Activated CD4-positive, CD25-positive, alpha-beta regulatory T cell treated with anti-CD3 and anti-CD28 coated beads, Interleukin-2, amount 50 U/mL, for 72 hours (primary cell): ENCODE results near the gene TTC3.

Source experiments
- DNase-seq: peaks from one replicate; pipeline ENCODE4 v3.0.0; 2021

TTC3 gene

GRCh38 chr21:37063433-37063832, 9.6 kb upstream of the TTC3 start:
- no peak for DNase-seq

- DNase-seq, result no peak
Measured at GRCh38 chr21:37064841-37065240, 8.2 kb upstream of the TTC3 start.

GRCh38 chr21:37065561-37066177, 7.4 kb upstream of the TTC3 start:
- DNase-seq, result no peak

- no peak for DNase-seq
Measured at GRCh38 chr21:37071561-37072273, 1.3 kb upstream of the TTC3 start.

- peak; percentile 79 for DNase-seq
Measured at GRCh38 chr21:37072274-37072987, 623 bp upstream of the TTC3 start.

- peak; percentile 67 for DNase-seq
Measured at GRCh38 chr21:37073417-37074196, 553 bp downstream of the TTC3 start.

- no peak for DNase-seq
Measured at GRCh38 chr21:37074197-37074510, 1.1 kb downstream of the TTC3 start.

GRCh38 chr21:37074546-37074945, 1.5 kb downstream of the TTC3 start:
- no peak for DNase-seq

- DNase-seq, result no peak
Measured at GRCh38 chr21:37075214-37075770, 2.2 kb downstream of the TTC3 start.

GRCh38 chr21:37076087-37076850, 3.2 kb downstream of the TTC3 start:
- no peak for DNase-seq

GRCh38 chr21:37077403-37077802, 4.3 kb downstream of the TTC3 start:
- DNase-seq, result no peak

GRCh38 chr21:37079211-37079824, 6.3 kb downstream of the TTC3 start:
- no peak for DNase-seq

GRCh38 chr21:37082375-37082774, 9.3 kb downstream of the TTC3 start:
- DNase-seq, result no peak

- DNase-seq, result no peak
Measured at GRCh38 chr21:37082856-37083528, 9.9 kb downstream of the TTC3 start.

GRCh38 chr21:37085726-37086125, 12.7 kb downstream of the TTC3 start:
- DNase-seq, result no peak

- no peak for DNase-seq
Measured at GRCh38 chr21:37087188-37087587, 14.1 kb downstream of the TTC3 start.

GRCh38 chr21:37088186-37088735, 15.2 kb downstream of the TTC3 start:
- DNase-seq, result no peak

- no peak for DNase-seq
Measured at GRCh38 chr21:37093977-37094376, 20.9 kb downstream of the TTC3 start.

GRCh38 chr21:37095821-37096220, 22.8 kb downstream of the TTC3 start:
- no peak for DNase-seq

GRCh38 chr21:37098751-37099150, 25.7 kb downstream of the TTC3 start:
- DNase-seq, result no peak

GRCh38 chr21:37100316-37100715, 27.3 kb downstream of the TTC3 start:
- DNase-seq, result no peak
